GM12874 (cell line): ENCODE data around the gene MPL.

Experiments used
- TF ChIP-seq, protein P1 (sequence below): IDR thresholded peaks from 2 replicates; pipeline ENCODE4 v1.5.1; 2011; ENCODE audit warnings: low read depth, mild to moderate bottlenecking, control low read depth, low read length, moderate library complexity; ENCODE audit not compliant: insufficient read depth

The MPL gene

DNA sequence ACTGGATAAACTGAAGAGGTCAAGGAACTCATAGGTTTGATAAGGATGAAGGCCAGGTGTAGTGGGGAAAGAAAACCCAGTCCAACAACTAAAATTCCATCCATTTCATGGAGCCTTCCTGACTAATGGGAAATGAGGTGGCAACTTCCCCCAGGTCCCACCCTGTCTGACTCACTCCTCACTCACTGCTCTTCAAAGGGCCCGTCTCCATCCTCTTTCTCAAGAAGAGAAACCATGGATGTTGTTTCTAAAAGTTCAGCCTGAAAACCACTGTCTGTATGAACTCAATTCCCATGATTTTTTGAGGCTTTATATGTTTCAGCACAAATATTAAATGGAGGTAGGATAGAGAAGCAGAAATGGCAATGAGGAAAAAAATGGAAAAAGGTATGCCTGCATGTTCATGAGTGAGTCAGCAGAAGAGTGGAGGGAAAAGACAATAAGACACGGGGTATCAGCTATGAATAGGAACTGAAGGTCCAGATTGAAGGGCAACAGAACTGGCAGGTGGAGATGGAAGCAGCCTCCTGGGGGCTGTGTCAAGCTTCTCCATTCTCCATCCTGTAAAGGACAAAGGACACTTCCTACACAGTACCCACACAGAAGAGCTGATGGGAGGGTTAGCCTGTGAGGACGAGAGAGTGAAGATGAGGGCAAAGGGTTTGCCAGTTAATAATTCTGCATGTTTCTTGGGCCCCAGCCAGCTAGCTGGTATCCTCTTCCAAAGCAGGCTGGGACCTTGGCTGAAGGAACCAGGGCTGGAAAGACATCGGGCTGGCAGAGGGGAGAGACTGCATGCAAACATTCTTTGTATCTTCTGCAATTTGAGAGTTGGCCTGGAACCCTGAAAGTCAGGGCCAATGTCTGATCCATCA is 35.7 kb downstream of the MPL start:
- TF ChIP-seq, protein P1, sequence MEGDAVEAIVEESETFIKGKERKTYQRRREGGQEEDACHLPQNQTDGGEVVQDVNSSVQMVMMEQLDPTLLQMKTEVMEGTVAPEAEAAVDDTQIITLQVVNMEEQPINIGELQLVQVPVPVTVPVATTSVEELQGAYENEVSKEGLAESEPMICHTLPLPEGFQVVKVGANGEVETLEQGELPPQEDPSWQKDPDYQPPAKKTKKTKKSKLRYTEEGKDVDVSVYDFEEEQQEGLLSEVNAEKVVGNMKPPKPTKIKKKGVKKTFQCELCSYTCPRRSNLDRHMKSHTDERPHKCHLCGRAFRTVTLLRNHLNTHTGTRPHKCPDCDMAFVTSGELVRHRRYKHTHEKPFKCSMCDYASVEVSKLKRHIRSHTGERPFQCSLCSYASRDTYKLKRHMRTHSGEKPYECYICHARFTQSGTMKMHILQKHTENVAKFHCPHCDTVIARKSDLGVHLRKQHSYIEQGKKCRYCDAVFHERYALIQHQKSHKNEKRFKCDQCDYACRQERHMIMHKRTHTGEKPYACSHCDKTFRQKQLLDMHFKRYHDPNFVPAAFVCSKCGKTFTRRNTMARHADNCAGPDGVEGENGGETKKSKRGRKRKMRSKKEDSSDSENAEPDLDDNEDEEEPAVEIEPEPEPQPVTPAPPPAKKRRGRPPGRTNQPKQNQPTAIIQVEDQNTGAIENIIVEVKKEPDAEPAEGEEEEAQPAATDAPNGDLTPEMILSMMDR, result no peak

DNA sequence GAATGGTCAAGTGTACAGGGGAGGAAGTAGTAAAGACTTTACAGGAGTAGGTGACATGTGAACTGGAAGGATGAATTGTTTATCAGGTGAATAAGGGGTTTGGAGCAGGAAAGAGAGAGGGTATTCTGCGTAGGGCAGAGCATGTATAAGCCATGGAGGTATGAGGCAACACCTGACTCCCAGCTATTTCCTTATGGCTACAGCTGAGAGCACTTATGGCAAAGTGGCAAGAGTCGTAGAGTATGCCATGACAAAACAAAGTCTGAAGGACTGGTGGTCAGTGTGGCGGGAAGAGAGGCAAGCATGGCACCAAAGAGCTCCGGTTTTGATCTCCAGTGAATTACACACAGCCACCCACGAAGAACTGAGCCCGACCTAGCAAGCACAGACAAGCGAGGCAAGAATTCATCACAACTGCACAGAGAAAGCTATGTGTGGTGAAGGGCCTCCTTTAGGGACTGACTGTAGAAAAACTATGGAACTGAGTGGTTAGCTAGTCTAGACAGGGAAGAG is 39.2 kb downstream of the MPL start:
- TF ChIP-seq, protein P1, result no peak

DNA sequence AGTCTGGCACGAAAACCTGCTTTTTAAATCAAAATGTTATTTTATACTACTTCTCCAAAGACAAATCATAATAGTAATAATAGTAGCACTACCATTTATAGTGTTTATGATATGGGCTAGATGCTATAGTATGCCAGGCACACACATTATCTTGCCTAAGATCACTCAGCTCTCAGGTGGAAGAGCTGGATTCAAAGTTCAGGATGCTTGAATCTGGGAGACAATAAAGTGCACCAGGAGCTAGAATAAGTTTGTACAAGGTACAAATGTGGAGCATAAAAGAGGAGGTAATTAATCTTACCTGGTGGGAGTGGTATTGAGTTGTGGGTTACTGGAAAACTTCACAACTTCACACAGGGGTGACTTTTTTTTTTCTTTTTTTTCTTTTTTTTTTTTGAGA is 40.2 kb downstream of the MPL start:
- TF ChIP-seq, protein P1, result no peak

DNA sequence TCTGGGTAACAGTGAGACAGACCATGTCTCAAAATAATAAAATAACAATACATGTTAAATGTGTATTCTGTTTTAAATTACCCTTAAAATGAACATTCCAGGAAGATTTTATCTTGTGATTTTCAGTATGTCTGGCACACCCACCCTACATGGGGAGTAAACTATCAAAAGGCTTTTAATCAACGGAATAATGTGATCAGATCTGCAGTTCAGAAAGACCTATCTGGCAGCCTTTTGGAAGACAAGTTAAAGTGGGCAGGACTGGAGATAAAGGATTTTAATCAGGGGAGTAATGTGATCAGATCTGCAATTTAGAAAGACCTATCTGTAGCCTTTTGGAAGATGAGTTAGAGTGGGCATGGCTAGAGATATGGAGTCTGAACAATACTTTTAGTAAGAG is 41.9 kb downstream of the MPL start:
- TF ChIP-seq, protein P1, result no peak

DNA sequence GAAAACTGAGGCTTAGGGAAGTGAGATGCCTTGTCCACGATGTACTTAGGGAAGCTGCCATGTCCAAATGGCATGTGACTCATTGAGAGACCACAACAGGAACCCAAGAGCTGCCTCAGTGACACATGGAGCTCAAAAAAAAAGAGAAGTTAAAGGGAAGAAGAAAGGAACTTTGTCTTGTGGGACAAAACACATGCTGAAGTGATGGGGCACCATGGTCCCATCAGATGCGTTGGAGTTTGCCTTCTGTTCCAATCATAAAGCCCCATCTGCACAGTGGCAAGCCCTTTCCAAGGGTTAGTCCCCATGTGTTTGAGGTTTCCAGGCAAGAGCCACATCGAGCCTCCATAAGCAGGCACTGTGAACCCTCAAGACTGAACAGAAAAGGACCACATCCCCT is 44.0 kb downstream of the MPL start:
- TF ChIP-seq, protein P1, result no peak

DNA sequence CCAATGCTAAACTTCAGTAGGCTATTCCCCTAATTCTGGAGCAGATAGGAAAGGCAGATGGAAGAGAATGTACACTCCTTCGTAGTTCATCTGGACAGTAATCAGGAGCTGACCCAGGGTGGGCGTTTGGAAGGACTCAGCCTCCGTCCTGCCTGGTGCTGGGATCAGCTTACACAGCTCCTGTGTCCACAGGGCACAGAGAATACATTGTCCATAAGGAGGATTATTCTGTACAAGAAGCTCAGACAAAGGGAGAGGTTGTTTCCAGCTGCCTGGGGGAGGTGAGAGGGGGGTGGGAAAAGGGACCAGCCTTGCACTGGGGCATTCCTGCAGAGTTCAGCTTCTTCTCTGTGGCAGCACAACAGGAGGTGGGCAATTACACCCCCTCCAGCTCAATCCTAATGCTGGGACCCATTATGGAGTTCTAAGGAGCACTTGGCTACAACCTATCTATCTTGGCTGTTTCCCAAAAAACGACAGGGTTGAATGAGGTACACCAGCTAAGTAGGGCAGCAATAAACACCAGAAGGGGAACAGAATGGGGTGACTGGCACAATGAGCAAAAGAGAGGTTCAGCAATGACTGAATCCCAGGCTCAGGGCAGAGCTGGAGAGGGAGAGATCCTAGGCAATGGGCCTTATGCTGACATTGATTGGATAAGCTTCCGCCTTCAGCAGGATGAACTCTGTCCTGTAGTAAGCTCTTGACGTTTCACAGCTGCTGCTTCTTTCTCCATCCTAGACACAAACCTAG is 44.6 kb downstream of the MPL start:
- TF ChIP-seq, protein P1, result no peak

DNA sequence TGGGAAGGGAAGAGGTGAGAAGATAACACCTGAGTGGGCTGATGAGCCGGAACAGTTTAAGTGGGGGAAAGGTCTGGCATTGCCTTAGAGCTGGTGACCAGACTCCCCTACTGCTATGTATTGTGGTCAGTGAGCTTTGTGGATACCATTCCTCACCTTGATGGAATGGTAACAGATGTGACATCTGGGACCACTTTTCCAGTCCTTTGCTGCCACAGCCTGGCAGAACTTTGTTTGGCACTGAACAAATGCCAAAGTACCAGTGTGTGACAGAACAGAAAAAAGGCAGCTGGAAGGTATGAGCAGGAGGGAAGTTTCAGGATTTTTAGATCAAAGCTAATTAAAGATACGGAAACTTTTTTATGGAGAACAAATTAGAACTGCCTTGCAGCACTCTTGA is 45.8 kb downstream of the MPL start:
- TF ChIP-seq, protein P1, result no peak
